HTR-8/SVneo (cell line): ENCODE results near the gene CNTN5.
"Not testable (repeated sequence)": the region's sequence is repeated elsewhere in the genome, so short reads cannot be mapped to it uniquely, and the experiment has no call there.

ENCODE experiments used
- DNase-seq: peaks from one replicate; pipeline ENCODE4 v3.0.0; 2011; ENCODE audit warnings: low spot score, mixed read lengths; ENCODE audit not compliant: insufficient read length
- FAIRE-seq: peaks from 2 replicates; lab custom pipeline; 2011; peaks lifted over from hg19 to GRCh38; lab: Jason Lieb, UNC

The CNTN5 gene

DNA sequence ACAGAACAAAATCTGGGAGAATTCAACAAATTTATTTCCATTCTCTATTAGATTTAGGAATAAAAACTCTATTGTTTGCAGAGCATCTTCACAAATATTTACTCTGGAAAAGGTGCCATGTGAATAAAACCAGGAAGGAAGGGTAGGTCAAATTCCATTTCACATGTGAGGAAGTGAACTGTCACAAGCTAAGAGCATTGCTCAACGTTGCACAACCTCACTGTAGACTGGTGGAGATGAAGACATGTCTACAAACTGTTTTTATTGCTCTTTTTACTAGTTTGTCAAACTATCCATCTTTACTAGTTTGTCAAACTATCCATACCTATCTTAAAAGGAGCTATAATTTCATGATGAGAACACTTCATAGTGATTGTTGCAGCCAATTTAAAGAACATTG lies 236.4 kb downstream of the CNTN5 start:
- DNase-seq (no peak), FAIRE-seq (peak; percentile 60)

DNA sequence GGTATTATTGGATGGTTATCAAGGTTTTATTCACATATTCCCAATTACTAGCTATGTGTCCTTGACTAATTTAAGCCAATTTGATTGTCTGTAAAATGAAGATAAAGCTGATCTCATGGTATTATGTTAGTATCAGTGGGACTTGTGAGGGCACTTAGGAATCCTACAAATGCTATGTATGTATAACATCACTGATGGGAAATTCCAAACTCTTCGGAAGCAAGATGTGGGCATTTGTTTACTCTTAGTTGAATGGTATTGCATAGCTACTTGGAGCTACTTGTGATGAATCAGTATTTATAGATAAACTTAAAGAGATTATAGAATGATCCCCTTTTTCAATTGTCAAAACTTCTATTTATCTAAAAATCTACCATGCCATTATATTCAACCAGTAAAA lies 239.9 kb downstream of the CNTN5 start:
- no peak for FAIRE-seq

DNA sequence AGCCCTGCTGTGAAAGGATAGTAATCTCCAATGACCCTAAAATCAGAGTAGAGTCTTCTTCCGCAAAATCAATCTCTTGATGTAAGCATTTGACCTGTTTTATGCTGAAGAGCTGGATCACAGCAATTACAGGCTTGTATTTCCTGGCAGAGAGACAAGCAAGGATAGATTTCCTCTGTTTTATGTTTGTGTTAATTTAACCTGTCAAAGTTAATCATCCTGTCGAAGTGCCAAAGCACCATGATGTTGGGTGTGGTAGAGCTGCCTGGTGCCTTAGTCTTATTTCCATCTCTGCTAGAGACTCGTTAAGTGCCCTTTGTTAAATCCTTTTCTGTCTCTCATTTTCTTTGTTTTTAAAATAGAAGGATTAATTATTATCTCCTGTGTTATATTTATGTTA lies 248.1 kb downstream of the CNTN5 start:
- FAIRE-seq (no peak), DNase-seq (no peak)

More for the DNA sequence above, 239.9 kb downstream of the CNTN5 start:
- peak; percentile 13 for DNase-seq

DNA sequence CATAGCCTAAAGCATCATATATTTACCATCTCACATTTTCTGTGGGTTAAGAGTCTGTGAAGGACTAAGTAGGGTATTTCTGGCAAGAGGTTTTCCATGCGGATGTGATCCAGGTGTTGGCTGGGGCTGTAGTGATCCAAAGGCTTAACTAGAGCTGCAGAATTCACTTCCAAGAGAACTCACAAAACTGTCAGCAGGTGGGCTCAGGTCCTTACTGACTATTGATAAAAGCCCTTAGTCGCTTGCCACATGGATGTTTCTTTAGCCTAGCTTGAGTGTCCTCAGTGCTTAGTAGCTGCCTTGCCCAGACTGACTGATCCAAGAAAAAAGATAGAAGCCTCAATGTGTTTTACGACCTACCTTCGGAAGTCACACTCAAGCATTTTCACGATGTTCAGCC lies 250.8 kb downstream of the CNTN5 start:
- FAIRE-seq (no peak), DNase-seq (no peak)

DNA sequence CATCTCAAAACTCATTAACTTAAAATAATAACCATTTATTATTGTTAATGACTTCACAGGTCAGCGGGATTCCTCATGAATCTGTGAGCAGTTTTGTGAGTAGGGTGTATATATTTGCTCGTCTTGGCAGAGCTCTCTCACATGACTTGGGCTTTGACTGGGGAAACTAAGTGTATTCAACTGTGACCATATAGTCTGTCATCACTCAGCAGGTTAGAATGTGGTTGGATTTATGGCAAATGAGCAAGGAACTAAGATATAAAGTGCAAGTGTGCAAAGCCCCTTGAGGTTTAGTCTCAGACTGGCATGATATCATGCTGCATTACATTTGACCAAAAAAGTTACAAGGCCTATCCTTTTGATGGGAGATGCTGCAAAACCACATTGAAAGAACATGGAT lies 254.8 kb downstream of the CNTN5 start:
- FAIRE-seq (no peak), DNase-seq (no peak)

DNA sequence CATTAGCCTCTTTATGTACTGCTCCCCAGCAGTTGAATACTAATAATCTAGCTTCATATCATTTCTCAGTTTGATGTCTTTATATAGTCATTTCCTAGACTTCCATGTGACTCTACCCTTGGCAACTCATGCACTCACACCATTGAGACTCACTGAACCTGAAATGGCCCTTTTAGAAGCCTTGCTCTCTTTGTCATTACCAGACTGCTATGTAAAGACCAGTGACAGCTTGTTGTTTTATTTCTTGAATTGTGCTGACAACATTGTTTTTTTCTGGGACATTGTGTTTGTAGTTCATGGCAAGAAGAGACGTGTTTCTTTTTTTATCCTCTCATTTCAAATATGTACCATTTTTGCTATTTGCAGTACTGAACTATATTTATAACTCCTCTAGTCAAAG lies 256.5 kb downstream of the CNTN5 start:
- no peak for FAIRE-seq
- DNase-seq: no peak

DNA sequence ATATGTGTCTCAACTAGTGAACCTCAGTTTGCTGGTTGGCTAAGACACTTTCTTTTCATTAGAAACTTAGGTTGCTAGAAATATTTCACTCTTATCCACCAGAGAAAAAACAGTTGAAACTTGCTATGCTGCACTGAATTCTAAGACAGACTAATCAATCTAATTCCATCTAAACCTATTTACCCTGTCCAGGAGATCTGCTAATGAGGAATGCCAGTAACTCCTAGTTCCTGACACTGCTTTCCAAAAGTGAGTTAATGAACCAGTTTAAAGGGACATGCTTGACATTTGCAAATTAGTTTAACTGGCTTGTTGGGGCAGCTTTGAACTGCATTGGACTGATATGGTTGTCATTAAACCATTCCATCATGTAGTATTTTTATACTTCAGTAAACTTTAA lies 258.5 kb downstream of the CNTN5 start:
- peak; percentile 38 for FAIRE-seq
- no peak for DNase-seq

DNA sequence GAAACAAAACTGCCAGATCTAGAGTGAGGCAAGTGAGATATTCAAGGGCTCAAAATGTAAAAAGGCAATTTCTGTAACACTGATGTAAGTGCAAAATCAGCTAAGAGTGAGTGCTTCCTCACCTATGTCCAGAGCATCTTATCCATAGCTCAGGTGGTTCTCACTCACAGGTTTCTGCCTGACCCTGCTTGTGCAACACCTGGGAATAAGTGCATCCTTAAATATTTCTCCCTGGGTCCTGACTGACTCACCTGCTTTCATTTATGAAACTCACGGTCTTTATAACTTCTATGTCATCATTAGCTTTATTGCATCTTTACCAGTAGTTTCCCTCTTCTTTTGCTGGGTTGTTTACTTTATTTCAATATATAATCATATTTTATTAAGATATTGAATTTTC lies 260.6 kb downstream of the CNTN5 start:
- no peak for FAIRE-seq

DNA sequence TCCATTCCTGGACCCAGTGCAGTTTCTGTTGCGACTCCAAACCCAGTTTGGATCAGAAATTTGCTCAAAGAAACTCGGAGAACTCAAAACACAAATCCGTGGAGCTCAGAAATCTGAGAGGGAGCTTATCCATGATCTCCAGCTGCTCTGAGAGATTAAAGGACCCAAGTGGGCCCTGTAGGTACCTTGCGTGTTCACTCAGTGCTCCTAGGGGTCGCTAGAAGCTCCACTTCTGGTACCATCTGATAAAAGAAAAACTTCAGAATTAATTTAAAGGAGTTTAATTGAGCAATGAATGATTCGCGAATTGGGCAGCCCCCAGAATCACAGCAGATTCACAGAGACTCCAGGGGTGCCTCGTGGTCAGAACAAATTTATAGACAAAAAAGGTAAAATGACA lies 277.2 kb downstream of the CNTN5 start:
- DNase-seq, FAIRE-seq: not testable (repeated sequence)

More for the DNA sequence above, 260.6 kb downstream of the CNTN5 start:
- DNase-seq: no peak

DNA sequence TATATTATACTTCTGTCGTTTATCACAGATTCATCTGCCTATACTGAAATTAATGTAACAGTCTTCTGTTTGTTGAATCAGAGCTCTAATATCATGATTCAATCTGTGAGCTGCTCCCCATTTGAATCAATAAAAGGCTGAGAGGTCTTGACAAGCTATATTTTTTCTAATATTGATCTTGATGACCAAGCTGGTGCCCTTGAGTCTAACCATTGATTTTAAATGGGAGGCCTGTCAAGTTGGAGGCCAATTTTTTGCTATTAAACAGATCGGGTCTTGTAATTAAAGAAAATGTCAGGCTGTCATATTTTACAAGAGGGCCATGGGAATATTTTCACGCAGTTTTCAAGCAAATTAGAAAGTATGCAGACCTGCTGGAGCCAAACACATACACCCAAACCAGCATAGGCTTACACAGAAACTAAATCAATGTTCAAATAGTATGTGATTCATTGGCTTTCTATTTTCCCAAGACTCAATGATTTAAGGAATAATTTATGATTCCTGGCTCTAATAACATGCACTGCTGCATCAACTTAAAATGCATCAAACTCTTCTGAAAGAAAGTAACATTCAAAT lies 286.9 kb downstream of the CNTN5 start:
- no peak for FAIRE-seq

DNA sequence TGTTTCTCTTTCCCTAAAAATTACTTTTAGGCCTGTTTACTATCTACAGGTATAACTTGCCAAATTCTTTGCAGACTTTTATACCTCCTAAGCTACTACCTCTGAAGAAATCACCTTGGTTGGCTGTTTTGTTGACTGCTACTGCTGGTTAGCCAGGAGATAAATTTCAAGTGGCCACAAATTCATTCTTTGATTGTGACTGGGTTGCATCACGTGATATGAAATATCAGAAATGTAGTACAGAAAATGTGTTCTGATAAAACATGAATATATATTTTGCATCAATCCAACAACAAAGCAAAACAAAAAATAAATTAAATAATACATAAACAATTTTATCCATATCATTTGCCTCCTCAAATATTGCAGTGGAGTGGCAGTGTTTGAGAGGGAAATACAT lies 291.1 kb downstream of the CNTN5 start:
- no peak for FAIRE-seq

More for the DNA sequence above, 286.9 kb downstream of the CNTN5 start:
- DNase-seq: no peak

DNA sequence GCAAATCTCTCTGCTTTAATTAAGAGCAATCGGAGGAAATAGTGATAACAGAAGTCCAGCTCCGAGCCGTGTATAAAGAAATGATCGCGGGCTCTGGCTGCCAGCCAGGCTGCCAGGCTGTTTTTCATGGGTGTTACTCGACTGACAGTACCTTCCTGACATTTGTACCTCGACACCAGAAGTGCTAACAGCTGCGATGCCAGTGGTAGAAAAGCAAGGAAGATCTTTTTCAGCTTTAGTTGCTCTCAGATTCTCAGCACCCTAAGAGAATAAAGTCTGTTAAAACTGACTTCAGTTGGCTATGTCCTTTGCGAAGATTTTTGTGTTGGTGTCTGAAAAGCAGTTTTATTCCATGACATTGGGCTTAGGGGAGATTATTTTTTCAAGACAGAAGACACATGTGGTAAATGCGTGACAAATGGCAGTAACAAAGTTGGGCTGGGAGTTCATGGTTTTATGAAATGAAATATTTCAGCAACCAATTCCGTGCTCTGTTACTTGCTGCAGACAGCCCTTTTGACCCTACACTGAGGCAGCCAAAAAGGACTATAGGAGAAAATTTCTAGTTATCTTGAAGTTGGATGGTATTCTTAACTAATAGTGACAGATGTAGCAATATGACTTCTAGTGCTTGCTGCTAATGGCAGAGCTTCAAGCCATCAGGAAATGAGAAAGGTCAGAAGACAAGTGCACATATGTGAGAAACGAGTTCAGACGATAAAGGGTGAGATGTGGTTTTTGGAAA lies 296.2 kb downstream of the CNTN5 start:
- no peak for FAIRE-seq
- no peak for DNase-seq

More for the DNA sequence above, 291.1 kb downstream of the CNTN5 start:
- no peak for DNase-seq

DNA sequence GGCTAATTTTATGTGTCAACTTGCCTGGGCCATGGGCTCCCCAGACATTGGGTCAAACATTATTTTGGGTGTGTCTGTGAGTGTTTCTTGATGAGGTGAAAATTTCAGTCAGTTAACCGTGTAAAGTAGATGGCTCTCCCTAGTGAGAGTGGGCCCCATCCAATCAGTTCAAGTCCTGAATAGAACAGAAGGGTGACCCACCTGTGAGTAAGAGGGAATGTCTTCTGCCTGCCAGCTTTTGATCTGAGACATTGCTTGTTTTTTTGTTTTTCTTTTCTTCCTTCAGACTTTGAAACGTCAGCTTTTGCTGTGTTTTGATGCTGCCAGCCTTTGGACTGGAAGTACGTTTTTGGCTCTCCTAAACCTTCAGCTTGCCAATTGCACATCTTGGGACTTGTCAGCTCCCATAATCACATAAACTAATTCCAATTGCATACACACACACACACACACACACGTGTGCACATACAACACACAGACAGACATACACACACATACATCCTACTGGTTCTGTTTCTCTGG lies 300.1 kb downstream of the CNTN5 start:
- no peak for DNase-seq
- FAIRE-seq: no peak

DNA sequence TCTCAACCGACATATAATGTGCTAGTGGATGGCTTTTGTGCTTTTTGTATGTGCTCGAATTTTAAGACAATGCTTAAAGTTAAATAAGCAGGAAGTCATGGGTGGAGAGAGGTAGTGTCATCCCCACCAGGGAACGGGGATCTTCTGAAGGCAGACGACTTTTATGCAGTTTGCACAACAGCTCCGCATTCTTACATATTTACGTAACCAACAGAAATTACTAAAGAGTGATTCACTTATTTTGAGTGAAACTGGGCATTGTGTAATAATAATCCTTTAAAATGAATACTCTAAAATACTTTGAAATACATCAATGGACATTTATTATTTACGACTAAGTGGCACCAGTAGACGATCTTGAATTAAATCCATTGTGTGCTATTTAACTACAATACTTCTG lies 305.1 kb downstream of the CNTN5 start:
- peak; percentile 66 for FAIRE-seq
- peak; percentile 72 for DNase-seq

DNA sequence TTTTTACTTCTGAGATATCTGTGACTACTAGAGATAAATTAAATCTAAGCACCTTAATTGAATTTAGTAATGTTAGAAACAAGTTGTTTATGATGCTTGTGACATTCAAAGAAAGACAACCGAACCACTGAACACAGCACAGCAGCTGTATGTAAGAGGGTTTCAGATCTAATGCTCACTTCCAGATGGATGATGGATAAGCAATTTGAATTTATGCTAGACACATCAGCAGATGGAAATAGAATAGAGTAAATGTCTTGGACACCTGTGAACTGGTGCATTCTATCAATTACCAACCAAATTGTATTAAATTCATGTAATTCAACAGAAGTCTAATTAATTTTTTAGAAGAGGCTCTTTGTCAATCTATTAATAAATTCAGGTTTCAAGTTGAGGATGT lies 306.3 kb downstream of the CNTN5 start:
- FAIRE-seq: peak; percentile 4
- no peak for DNase-seq

DNA sequence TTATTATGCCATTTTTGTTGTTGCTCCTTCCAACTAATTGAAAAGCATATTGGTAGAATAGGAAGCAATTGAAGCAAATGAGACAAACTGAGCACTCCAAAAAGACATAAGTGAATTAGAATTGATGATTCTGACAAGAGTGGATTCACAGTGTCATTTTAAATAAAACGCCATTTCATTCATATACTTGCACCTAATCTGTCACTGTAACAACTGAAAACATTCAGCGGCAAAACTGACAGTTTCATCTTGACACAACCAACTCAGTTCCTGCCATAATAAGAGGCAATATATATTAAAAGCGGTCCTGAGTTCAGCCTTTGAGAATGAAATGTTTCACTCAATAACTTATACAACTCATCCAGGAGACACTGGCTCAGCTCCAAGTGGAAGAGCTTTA lies 306.8 kb downstream of the CNTN5 start:
- DNase-seq: no peak
- FAIRE-seq: no peak

DNA sequence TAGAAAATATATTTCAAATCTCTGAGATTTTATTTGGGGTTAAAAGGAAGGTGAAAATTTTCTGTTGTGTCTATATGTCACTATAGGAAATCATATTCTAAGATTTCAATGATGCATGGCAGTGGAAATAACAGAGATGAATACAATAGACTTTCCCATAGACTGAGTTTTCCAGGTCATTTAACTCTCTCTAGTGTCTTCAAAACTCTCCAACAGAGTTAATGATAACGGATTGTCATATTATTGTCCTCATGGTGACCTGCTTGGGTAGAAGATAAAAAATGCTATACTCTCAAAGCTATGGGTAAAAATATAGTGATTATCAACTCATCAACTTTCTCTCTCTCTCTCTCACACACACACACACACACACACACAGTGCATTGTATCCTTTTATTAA lies 312.9 kb downstream of the CNTN5 start:
- FAIRE-seq: no peak
- DNase-seq: no peak

DNA sequence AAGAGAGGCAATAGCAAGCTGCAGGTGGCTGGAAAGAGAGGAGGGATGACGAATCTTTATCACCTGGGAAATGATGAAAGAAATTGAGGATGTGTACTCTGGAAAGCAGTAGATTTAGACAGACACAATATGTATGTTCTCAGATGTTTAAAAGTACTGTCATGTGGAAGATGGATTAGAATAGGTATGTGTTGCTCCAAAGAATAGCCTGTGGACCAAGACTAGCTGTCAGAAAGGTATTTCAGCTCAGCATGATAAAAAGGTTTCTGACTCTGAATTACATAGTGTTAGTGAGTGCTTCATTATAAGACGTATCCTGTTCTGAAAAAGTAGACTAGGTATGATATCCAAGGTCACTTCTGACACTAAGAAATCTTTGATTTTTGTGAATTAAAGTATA lies 322.4 kb downstream of the CNTN5 start:
- FAIRE-seq (no peak), DNase-seq (no peak)

DNA sequence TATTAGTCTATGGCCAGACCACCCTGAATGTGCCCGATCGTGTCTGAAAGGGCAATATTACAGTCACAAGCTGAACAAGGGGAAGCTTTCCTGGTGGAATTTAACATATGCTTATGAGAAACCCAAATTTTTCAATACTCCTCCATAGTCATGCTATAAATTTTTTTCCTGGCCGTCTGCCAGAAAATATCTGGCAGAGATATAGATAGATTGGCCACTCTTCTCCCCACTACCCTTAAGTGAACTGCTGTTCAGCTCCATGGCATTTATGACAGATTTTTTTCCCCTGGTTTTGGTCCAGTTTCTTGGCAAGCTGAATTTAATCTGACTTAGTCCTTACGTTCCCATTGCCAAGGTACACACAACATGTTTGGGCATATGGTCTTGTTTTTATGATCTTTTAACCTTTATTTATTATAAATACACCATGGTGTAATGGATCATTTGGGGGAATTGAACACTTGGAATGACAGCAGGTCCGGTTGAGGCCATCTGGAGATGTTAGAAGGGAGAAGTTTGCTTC lies 328.5 kb downstream of the CNTN5 start:
- peak; percentile 28 for FAIRE-seq
- DNase-seq: no peak

DNA sequence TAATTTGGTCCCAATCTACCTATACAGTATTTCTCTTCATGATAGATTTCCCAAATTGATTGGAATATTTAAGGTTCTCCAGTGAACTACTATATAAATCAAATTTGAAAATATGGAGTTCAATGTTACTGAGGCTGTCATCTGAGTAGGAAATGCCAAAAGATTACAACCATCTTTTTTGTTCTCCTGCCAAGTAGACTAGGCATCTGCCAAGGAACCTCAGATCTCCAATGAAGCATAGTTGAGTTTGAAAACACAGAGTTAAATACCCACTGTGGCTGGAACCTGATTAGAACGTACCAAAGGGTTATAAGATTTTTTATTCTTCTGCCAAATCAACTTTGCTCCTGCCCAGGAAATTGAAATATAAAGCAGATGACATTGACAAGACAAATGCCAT lies 330.9 kb downstream of the CNTN5 start:
- FAIRE-seq (no peak), DNase-seq (no peak)

DNA sequence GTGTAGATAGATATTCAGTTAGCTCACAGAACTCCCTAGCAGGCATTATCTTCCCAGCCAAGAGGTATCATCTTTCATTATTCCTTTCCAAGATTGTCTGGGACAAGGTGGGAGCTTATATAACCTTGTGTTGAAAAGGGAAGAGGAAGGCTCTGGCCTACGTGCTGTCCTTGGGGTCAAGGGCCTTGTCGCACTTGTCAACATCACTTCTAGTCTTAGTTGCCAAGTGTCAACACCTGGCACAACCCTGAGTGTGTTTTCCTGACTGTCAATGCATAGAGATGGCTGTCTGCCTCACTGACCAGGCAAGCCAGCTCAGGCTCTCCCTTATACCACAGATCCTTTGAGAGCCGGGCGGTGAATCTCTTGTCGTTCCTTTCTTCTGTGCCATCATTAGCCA lies 331.9 kb downstream of the CNTN5 start:
- FAIRE-seq (peak; percentile 57), DNase-seq (no peak)

DNA sequence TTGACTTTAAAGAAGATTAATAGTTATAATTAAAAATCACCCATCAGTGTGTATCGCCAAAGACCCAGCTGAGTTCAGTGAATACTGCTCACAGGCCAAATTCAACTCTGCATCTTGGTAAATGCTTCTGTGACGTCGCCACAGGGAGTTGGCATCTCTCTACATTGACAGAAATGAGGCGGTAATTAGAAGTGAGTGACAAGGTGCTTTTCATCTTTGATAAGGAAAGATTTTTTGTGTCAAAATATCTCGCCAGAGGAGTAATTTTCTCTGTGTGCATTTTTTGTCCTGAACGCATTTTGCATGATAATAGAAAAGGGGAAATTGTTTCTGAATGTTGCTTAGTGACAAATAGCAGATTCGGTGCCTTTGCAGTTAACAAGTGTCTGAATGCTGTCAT lies 345.8 kb downstream of the CNTN5 start:
- FAIRE-seq (no peak), DNase-seq (no peak)
